Retinal pigment epithelial cell (primary cell): ENCODE results near the gene B9D1.
A peak's percentile ranks its signal among the peaks of the same experiment; 100 is the strongest.

Experiments
- DNase-seq: peaks from one replicate; pipeline ENCODE4 v3.0.0-alpha.2; 2010; ENCODE audit warnings: low read depth
- H3K4me3 ChIP-seq: 2 replicates; pipeline ENCODE4 v1.5.1; 2011; ENCODE audit warnings: mild to moderate bottlenecking, low read length, control low read depth, moderate library complexity
- CTCF ChIP-seq: conservative IDR thresholded peaks from 2 replicates; pipeline ENCODE4 v1.5.1; 2011; ENCODE audit warnings: low read depth, low read length, control low read depth, inconsistent platforms

The B9D1 gene

GRCh38 chr17:19331543-19332245 is 30.8 kb downstream of the B9D1 start:
- DNase-seq = no peak
- TF ChIP-seq CTCF = no peak
- no peak overlapping the region for H3K4me3 ChIP-seq

- H3K4me3 ChIP-seq = no peak overlapping the region
- no peak for TF ChIP-seq CTCF
- DNase-seq = peak; percentile 15
Observed at GRCh38 chr17:19331134-19331533, 31.4 kb downstream of the B9D1 start.

DNA sequence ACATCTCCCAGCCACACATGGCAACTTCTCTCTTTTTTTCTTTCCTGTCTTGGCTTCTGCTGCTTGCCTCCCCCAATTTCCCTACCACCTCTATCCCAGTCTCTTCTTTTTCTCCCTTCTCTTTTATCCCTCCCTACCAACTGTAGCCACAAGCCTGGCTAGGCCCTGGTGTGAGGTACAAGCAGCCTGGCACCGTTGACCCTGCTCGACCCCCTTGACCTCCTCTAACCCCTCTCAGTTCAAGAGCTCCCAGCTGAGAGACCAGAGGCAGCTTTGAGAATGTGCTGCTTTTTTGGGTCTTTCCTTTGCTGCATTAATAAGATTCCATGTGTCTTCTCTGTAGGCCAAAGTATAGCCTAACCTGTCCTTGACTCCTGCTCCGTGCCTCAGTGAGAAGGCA is 32.3 kb downstream of the B9D1 start:
- no peak for DNase-seq
- no peak for TF ChIP-seq CTCF
- H3K4me3 ChIP-seq = no peak overlapping the region

DNA sequence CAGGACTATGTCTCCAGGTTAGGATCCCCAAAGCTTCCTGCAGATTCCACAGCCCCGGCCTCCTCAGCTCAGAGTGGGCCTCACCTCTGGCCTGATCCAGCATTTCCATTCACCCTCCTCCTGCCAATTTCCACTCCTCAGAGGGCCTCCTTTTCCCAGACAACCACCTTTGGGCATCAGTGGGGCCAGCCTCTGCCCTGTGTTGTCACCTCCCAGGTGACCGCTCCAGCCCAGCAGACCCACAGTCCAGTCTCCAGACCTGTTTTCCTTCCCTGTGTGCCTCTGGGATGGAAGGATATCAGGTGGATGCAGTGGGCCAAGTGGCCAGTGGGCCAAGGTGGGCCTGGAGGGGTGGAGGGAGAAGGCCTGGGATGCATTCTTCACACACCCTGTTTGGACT is 32.7 kb downstream of the B9D1 start:
- TF ChIP-seq CTCF = no peak
- no peak overlapping the region for H3K4me3 ChIP-seq
- DNase-seq = no peak

DNA sequence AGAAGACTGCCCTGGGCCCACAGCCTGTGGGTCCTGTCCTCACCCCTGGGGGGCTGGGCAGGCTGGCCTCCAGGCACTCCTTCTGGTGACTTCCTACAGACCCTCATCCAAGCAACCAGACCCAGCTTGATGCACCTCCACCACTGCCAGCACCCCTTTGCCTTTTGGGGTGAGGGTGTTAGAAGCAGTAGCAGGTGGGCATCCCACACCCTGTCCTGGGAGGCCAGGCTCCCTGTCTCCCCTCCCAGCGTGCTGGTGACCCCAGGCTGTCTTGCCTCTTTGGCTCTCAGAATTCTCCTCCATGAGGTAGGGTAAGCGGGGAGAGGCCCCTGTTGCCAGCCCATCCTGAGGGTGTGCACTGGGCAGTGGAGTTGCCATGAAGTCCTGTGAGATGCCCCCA is 33.4 kb downstream of the B9D1 start:
- no peak for DNase-seq
- no peak for TF ChIP-seq CTCF
- no peak overlapping the region for H3K4me3 ChIP-seq

GRCh38 chr17:19328441-19329061 is 34.0 kb downstream of the B9D1 start:
- TF ChIP-seq CTCF = no peak

More at GRCh38 chr17:19328441-19329061, 34.0 kb downstream of the B9D1 start:
- H3K4me3 ChIP-seq = no peak overlapping the region
- no peak for DNase-seq
